Stimulated activated CD8-positive, alpha-beta memory T cell treated with anti-CD3 and anti-CD28 coated beads, Interleukin-7, amount 100 ng/mL, for 48 hours (primary cell): Measurements from ENCODE around the gene LRRN3.

ENCODE experiments used
- DNase-seq, 2 donors: peaks; one replicate each; pipeline ENCODE4 v3.0.0-alpha.2; 2020; ENCODE audit warnings: low read depth in 1 of 2; ENCODE audit errors: extremely low read depth in 1 of 2

Gene LRRN3

GRCh38 chr7:111160297-111160696 is 69.4 kb downstream of the LRRN3 start:
- DNase-seq, result no peak

GRCh38 chr7:111162692-111163091 is 71.8 kb downstream of the LRRN3 start:
- no peak for DNase-seq

GRCh38 chr7:111164442-111164841 is 73.5 kb downstream of the LRRN3 start:
- DNase-seq, result no peak

GRCh38 chr7:111168182-111168581 is 77.3 kb downstream of the LRRN3 start:
- no peak for DNase-seq

GRCh38 chr7:111172564-111173257 is 81.8 kb downstream of the LRRN3 start:
- no peak for DNase-seq

GRCh38 chr7:111173528-111173927 is 82.6 kb downstream of the LRRN3 start:
- no peak for DNase-seq

GRCh38 chr7:111173990-111174389 is 83.1 kb downstream of the LRRN3 start:
- DNase-seq, result no peak

GRCh38 chr7:111174510-111174909 is 83.6 kb downstream of the LRRN3 start:
- no peak for DNase-seq
